Measurements from ENCODE around the gene NAV1. TPM values are rescaled to one million over a fixed set of nuclear protein-coding genes. Genes with fewer than 3 reads are reported as not detected.
A peak's percentile ranks its signal among the peaks of the same experiment; 100 is the strongest.

NAV1 gene
- total RNA-seq, 4 donors from 2014 or later, result 11.4 to 35.8 (median 18.0) TPM

GRCh38 chr1:201537891-201538611 is 876 bp upstream of the NAV1 start:
- TF ChIP-seq, protein P1, sequence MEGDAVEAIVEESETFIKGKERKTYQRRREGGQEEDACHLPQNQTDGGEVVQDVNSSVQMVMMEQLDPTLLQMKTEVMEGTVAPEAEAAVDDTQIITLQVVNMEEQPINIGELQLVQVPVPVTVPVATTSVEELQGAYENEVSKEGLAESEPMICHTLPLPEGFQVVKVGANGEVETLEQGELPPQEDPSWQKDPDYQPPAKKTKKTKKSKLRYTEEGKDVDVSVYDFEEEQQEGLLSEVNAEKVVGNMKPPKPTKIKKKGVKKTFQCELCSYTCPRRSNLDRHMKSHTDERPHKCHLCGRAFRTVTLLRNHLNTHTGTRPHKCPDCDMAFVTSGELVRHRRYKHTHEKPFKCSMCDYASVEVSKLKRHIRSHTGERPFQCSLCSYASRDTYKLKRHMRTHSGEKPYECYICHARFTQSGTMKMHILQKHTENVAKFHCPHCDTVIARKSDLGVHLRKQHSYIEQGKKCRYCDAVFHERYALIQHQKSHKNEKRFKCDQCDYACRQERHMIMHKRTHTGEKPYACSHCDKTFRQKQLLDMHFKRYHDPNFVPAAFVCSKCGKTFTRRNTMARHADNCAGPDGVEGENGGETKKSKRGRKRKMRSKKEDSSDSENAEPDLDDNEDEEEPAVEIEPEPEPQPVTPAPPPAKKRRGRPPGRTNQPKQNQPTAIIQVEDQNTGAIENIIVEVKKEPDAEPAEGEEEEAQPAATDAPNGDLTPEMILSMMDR (IDR thresholded peaks at IDR 0.05), result no peak
- no peak for TF ChIP-seq POLR2AphosphoS5 (IDR thresholded peaks at IDR 0.05)
- no peak for TF ChIP-seq POLR2A (IDR thresholded peaks at IDR 0.05)
- TF ChIP-seq EP300 (IDR thresholded peaks at IDR 0.05), result no peak
- Histone ChIP-seq H3K9me3 (no peaks in the 10 kb centered on the region), H3K4me1 (peaks cover 0 to 84% (median 35%) of the 10 kb centered on the region in 3 donors), H3K4me3 (peak overlapping the region; percentile 62 to 74), H3K27ac (peak overlapping the region in 3 of 4 donors; percentile 83 to 89 (median 87)), H3K36me3 (no peaks in the 10 kb centered on the region), H3K27me3 (peaks cover 3% of the 10 kb centered on the region)
- no peak for ATAC-seq
- WGBS, 2 donors (ENCODE audit: low coverage in 1 of 2), result 40 to 58% methylated on average over 2 of the region's 6 CpGs

DNA sequence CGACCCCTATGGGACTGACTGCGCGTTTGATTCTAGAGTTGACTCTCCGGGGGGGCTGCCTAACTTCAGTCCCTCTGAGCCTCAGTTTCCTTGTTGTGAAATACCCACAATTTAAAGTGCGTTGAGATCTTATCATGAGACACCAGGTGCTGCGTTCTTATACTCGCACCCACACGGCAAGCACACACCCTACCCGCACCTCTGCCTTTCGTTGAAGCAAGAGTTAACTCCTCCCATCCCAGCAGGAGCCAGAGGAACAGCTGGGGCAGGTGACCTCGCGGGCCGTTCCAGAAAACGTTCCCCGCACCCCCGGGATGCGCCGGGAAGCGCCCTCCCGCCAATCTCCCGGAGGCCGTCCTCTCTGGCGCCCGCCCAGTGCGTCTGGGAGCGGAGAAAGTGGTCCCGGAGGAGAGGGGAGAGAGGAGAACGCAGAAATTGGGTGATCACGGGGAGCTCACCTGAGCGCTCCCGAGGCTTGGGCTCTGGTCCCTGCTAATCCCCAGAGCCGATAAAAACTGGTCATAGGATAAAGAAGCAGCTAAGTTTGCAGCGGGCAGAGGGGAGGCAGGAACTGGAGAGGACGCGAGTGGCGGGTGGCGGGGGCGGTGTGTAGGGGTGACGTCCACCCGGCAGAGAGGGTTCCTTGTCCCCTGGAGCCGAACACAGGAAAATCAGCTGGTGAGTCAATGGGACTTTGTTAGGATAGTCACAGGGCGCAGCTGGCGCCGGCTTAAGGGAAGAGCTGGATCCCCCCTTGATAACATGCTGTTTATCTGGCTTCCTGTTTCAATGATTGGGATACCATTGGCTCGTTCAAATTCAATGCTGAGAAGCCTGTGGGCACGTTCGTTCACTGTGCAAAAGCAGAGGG is 869 bp downstream of the NAV1 start:
- Histone ChIP-seq H3K9me3 (no peaks in the 10 kb centered on the region), H3K4me3 (peak overlapping the region; percentile 62 to 74), H3K27me3 (peaks cover 3% of the 10 kb centered on the region), H3K4me1 (peaks cover 0 to 80% (median 34%) of the 10 kb centered on the region in 3 donors), H3K36me3 (no peaks in the 10 kb centered on the region), H3K27ac (peak overlapping the region in 3 of 4 donors; percentile 83 to 89 (median 87))
- no peak for TF ChIP-seq EP300 (IDR thresholded peaks at IDR 0.05)
- TF ChIP-seq, protein P1 (IDR thresholded peaks at IDR 0.05), result no peak
- TF ChIP-seq POLR2A (IDR thresholded peaks at IDR 0.05), result no peak
- no peak for TF ChIP-seq POLR2AphosphoS5 (IDR thresholded peaks at IDR 0.05)
- 0 to 3% methylated on average over 3 to 21 of the region's 47 CpGs for WGBS, 2 donors (ENCODE audit: low coverage in 1 of 2)
- ATAC-seq, result peak; percentile 22

GRCh38 chr1:201540846-201541735 is 2.2 kb downstream of the NAV1 start:
- no peak for ATAC-seq
- TF ChIP-seq POLR2A (IDR thresholded peaks at IDR 0.05) (no peak), EP300 (IDR thresholded peaks at IDR 0.05) (no peak), POLR2AphosphoS5 (IDR thresholded peaks at IDR 0.05) (no peak)
- TF ChIP-seq, protein P1 (IDR thresholded peaks at IDR 0.05), result no peak
- peaks cover 0 to 67% (median 23%) of the 10 kb centered on the region in 3 donors for H3K4me1 ChIP-seq
- H3K9me3 ChIP-seq, result no peaks in the 10 kb centered on the region
- WGBS, 2 donors (ENCODE audit: low coverage in 1 of 2), result 77 to 93% methylated on average over 6 to 7 of the region's 12 CpGs
- peak overlapping the region in 3 of 4 donors; percentile 83 to 89 (median 87) for H3K27ac ChIP-seq
- peak overlapping the region in 1 of 2 donors; percentile 74 for H3K4me3 ChIP-seq
- peaks cover 3% of the 10 kb centered on the region for H3K27me3 ChIP-seq
- no peaks in the 10 kb centered on the region for H3K36me3 ChIP-seq

GRCh38 chr1:201542309-201543035 is 3.5 kb downstream of the NAV1 start:
- Histone ChIP-seq H3K27ac (peak overlapping the region in 3 of 4 donors; percentile 43 to 87 (median 83)), H3K4me1 (peaks cover 0 to 53% (median 18%) of the 10 kb centered on the region in 3 donors), H3K36me3 (no peaks in the 10 kb centered on the region), H3K9me3 (no peaks in the 10 kb centered on the region), H3K4me3 (no peak overlapping the region), H3K27me3 (peaks cover 3% of the 10 kb centered on the region)
- no peak for TF ChIP-seq EP300 (IDR thresholded peaks at IDR 0.05)
- TF ChIP-seq, protein P1 (IDR thresholded peaks at IDR 0.05), result no peak
- no peak for TF ChIP-seq POLR2AphosphoS5 (IDR thresholded peaks at IDR 0.05)
- WGBS, 2 donors (ENCODE audit: low coverage in 1 of 2), result 60 to 72% methylated on average over 4 to 9 of the region's 9 CpGs
- no peak for ATAC-seq
